DMS53 treated with DMSO at 0.1 percent for 48 hours (cell line): Measurements from ENCODE around the gene MPO.

ENCODE experiments used
- DNase-seq: peaks from one replicate; lab custom pipeline; 2025; ENCODE audit not compliant: unreplicated experiment; lab: John Stamatoyannopoulos, UW

Gene MPO

GRCh38 chr17:58280480-58281217 lies at the start of gene MPO:
MPO (minus strand) TSS chr17:58280935; CDS start chr17:58280758, 177 bp downstream.
- DNase-seq: no peak

- no peak for DNase-seq
Observed at GRCh38 chr17:58329810-58330537, 49.2 kb upstream of the MPO start.

- no peak for DNase-seq
Observed at GRCh38 chr17:58329035-58329809, 48.5 kb upstream of the MPO start.

- no peak for DNase-seq
Observed at GRCh38 chr17:58328195-58329034, 47.7 kb upstream of the MPO start, which contains the start of gene TSPOAP1. TSPOAP1 (minus strand) TSS chr17:58328795; CDS start chr17:58327920, 875 bp downstream.

- DNase-seq: no peak
Observed at GRCh38 chr17:58327363-58328194, 46.8 kb upstream of the MPO start.

GRCh38 chr17:58326609-58327362 lies 46.1 kb upstream of the MPO start:
- DNase-seq: no peak

- DNase-seq: no peak
Observed at GRCh38 chr17:58325976-58326468, 45.3 kb upstream of the MPO start.

- no peak for DNase-seq
Observed at GRCh38 chr17:58325289-58325726, 44.6 kb upstream of the MPO start.

- DNase-seq: no peak
Observed at GRCh38 chr17:58324409-58325288, 43.9 kb upstream of the MPO start.

- DNase-seq: no peak
Observed at GRCh38 chr17:58324056-58324408, 43.3 kb upstream of the MPO start.

GRCh38 chr17:58323366-58324055 lies 42.8 kb upstream of the MPO start:
- DNase-seq: no peak

GRCh38 chr17:58322581-58323185 lies 41.9 kb upstream of the MPO start:
- DNase-seq: no peak

GRCh38 chr17:58321571-58322525 lies 41.1 kb upstream of the MPO start:
- no peak for DNase-seq

GRCh38 chr17:58320570-58321323 lies 40.0 kb upstream of the MPO start:
- no peak for DNase-seq

GRCh38 chr17:58320163-58320558 lies 39.4 kb upstream of the MPO start:
- no peak for DNase-seq
